ENCODE measurements around the gene TYSND1.
A peak's percentile ranks its signal among the peaks of the same experiment; 100 is the strongest.
"Not testable (repeated sequence)": the region's sequence is repeated elsewhere in the genome, so short reads cannot be mapped to it uniquely, and the experiment has no call there.

TYSND1 gene, protein sequence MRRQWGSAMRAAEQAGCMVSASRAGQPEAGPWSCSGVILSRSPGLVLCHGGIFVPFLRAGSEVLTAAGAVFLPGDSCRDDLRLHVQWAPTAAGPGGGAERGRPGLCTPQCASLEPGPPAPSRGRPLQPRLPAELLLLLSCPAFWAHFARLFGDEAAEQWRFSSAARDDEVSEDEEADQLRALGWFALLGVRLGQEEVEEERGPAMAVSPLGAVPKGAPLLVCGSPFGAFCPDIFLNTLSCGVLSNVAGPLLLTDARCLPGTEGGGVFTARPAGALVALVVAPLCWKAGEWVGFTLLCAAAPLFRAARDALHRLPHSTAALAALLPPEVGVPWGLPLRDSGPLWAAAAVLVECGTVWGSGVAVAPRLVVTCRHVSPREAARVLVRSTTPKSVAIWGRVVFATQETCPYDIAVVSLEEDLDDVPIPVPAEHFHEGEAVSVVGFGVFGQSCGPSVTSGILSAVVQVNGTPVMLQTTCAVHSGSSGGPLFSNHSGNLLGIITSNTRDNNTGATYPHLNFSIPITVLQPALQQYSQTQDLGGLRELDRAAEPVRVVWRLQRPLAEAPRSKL

DNA sequence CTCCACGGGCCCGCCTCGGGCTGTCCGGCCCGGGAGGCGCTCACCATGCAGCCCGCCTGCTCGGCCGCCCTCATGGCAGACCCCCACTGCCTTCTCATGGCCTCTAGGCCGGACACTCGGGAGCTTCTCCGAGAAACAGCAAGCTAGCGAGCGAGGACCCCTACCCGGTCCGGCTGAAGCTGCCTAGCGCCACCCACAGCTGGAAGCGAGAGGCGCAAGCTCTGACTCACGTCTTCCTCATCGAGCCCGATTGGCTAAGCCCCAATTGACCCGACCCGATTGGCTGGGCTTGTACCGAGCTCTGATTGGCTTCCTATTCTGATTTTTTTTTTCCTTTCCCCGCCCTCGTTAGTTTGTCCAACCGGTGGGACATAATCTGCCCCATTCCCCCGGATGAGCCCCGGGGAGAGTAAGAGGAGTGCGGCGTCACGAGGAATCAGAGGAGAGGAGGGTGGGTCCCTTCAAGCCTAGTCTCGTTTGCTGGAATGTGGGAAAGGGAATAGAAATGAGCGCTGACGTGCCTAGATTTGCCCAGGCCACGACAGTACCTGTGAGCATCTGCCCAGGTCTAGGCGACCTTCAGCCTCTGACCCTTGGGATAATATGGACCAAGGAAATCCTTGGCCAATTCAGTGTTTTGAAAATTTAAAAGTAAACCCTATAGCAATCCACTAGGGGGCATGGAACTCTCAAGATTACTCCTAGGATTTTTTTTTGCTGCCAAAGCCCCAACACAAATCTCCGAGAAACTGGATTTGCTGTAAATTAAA lies at the start of gene TYSND1:
Gene TYSND1, minus strand, starts transcription at position 212 of the 770 bp plus-strand sequence. Its CDS starts 114 bp downstream, at position 98.
- peak; percentile 90 to 92 for DNase-seq (ENCODE audit: low read depth in 2 of 2)

DNA sequence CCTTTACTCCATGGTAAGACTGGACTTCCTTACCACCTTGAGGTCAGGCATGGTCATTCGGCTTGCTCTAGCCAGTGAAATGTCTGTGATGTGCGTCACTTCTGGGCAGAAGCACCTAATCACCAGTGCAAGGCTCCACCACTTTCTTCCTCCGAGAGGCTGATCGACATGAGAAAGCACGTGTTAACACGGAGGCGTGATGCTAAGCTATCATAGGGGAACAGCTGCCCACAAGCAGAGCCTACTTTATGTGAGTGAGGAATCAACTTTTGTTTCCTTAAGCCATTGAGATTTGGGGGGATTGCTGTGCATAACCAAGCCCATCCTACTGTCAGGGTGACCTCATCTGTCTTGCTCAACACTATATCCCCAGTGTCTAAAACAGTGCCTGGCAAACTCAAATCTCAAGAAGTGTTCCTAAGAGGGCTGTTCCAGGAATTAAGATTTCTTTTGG lies 46.9 kb upstream of the TYSND1 start:
- DNase-seq (ENCODE audit: low read depth in 2 of 2), result no peak

DNA sequence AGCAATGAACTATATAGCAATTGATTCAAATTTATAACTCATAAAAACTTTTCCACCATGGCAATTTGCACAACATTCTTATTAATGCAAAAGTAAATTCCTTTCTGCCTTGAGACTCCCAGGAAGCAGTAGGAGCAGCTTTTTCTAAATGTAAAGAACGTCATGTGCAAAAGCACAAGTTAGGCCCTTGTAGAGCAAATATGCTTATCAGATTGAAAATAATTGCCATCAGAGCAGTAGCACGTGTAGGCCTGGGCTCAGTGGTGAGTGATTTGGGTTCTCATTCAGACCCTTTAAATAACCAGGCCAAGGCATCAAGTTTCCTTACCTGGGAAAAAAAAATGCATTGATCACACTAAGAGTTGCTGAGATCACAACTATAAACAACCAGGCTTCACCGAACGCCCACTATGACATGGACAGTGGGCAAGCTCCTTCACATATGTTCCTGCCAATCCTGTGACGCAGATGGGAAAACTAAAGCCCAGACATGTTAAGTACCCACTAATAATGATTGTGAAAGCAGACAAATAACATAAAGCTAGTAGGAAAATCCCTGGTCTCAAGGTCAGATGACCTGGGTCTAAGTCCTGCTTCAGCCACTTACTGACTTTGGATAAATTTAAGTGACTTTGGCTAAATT lies 45.9 kb upstream of the TYSND1 start:
- no peak for DNase-seq (ENCODE audit: low read depth in 2 of 2)

DNA sequence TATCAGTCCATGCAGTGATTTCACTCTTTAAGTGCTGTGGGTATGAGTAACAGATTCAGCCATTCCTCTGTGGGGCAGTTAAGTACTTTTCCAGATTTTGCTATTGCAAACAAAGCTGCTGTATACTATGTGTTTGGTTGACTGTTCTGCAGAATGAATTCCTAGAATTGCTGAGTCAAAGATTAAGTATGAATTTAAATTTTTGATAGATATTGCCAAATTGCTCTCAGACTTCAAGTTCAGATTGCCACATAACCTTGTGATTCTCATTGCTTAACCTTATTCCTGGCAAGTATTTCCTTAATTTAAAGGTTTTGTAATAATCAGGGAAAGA lies 45.4 kb upstream of the TYSND1 start:
- DNase-seq (ENCODE audit: low read depth in 2 of 2), result no peak

DNA sequence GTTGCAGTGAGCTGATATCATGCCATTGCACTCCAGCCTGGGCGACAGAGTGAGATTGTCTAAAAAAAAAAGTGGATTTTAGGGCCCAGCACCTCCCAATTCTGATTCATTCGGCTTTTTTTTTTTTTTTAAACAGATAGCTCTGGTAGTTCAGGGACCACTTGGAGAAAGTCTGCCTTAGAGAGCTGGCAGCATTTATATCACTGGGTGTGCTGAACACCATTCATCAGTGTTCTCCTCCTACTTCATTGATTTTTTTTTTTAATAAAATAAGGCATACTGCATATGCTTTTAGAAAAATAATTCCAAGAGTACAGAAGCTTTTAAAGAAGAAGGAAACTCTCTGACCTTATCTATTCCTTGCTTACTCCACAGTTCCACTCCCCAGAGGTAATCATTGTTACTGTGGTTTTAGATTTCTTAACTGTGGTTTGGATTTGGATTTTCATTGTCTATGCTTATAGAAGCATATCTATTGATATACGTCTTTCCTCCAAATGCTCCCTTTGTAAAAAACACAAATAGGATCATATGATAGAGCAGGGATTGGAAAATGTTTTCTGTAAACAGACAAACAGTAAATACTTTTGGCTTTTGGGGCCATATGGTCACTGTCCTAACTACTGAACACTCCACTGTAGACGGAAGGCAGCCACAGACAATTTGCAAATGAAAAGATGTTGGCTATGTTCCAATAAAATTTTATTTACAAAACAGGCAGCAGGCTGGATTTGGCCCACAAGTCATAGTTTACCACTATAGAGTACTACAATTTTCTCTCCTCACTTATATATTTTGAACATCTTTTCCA lies 44.9 kb upstream of the TYSND1 start:
- DNase-seq (ENCODE audit: low read depth in 2 of 2), result no peak

DNA sequence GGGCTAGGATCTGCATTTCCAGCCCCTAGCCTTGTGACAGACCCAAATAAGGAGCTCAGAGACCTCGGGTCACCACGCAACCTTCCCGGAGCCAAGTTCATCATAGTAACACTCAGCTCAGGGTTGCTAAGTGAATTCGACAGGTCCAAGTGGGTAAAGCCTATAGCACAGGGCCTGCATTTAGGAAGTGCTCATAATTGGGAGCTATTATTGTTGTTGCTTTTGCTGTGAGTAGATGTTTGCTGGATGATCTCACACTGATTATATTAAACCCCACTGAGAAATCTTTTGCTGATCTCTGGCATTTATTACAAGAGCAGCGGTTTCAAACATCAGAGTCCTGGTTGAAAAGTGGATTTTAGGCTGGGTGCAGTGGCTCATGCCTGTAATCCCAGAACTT lies 44.1 kb upstream of the TYSND1 start:
- DNase-seq (ENCODE audit: low read depth in 2 of 2), result no peak

DNA sequence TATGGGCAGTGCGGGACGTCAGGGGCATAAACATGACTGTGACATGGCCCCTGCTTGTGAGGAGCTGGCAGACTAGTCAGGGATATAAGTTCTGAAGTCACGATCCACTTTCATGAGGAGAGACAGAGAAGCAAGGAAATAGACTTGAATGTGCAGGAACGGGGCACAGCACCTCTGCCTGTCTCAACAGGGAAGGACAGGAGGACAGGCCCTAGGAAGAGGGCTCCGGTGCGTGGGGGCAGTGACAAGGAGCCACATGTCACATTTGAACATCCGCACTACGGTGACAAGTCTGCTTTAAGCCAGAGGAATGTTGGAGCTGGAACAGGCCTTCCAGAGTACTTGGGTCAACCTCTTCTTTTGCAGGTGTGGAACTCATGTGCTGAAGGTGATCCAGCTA lies 43.6 kb upstream of the TYSND1 start:
- DNase-seq (ENCODE audit: low read depth in 2 of 2), result no peak

DNA sequence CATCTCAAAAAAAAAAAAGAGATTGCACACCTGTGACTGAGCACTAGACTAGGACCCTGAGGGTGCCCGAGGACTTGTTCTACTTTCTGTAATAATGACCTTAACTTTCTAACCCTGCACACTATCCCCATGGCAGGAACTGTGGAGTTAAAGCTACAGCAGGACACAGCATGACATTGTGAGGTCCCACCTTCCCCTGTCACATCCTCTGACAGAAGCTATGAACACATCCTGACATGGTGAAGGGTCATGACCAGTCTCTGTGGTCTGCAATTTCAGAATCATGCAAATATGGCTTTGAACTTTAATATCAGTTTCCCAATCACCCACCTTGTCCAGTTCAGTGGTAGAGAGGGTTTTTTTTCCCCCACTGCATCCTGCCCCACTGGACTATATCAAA lies 42.3 kb upstream of the TYSND1 start:
- DNase-seq (ENCODE audit: low read depth in 2 of 2), result no peak

DNA sequence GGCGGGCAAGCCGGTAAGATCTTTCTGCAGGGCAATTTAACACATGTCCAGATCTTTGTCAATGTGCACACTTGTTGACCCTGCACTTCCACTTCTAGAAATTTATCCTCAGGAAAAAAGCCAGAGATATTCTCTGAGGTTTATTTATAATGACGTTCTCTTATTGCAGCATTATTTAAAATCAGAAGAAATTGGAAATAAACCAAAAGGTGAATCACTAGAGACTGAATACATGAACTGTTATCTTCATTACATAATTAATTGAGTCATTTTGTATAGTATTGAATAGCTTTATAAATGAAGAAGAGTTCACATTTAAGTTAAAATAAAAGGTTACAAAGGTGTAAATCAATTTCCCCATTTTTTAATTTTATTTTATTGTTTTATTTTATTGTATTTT lies 40.1 kb upstream of the TYSND1 start:
- DNase-seq (ENCODE audit: low read depth in 2 of 2), result no peak

DNA sequence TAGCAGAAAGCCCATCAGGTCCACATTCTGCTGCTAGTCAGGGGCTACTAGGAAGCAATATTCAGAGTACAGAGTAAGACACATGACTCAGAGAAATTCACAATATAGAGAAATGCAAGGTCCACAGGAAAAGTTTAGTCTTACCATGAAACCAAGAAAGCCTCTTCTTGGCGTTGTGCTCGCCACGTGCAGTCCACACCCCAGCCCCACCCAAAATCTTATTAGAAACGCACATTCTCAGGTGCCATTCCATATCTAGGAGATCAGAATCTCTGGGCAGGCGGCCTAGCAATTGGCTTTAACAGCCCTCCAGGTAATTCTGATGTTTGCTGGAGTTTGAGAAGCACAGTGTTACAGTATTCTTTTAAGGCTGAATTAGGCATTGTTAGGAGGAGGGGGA lies 39.6 kb upstream of the TYSND1 start:
- DNase-seq (ENCODE audit: low read depth in 2 of 2), result no peak

DNA sequence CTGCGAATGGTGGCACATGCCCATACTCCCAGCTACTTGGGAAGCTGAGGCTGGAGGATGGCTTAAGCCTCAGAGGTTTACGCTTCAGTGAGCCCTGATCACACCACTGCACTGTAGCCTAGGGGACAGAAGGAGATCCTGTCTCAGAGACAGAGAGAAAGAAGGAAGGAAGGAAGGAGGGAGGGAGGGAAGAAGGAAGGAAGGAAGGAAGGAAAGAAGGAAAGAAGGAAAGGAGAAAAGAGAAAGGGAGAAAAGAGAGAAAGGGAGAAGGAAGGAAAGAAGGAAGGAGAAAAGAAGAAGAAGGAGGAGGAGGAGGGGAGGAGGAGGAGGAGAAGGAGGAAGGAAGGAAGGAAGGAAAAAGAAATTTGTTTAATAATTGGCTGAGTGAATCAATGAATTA lies 36.8 kb upstream of the TYSND1 start:
- DNase-seq (ENCODE audit: low read depth in 2 of 2), result no peak

DNA sequence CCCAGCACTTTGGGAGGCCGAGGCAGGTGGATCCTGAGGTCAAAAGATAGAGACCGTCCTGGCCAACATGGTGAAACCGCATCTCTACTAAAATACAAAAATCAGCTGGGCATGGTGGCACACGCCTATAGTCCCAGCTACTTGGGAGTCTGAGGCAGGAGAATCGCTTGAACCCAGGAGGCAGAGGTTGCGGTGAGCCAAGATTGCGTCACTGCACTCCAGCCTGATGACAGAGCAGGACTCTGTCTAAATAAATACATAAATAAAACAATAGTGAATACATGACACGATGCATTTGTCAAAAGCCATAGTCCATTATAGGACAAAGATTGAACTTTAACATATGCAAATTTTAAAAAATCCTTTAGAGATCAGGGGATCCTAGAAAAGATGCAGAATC lies 32.7 kb upstream of the TYSND1 start:
- DNase-seq (ENCODE audit: low read depth in 2 of 2), result not testable (repeated sequence)

DNA sequence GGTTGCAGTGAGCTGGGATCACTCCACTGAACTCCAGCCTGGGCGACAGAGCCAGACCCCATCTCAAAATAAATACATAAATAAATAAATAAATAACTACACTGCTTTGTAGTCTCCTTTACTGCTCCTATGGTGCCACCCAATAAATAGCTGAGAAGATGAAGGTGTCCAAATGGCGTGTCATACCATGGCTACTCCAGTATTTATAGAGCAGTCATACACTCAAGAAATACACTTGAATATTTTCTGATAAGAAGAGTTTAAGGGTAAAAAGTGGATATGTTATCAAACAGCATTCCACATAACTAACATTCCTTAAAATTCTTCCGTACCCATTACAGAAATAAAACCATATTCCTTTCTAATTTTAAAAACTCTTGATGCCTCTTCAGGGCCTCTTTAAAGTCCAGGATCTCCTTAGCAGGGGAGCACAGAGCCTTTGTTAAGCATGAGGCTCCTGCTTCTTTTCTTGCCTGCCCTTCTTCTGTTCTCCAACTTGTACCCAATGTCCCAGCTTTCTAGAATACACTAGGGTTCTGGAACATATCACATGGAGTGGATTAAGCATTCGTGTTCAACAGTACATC lies 31.7 kb upstream of the TYSND1 start:
- DNase-seq (ENCODE audit: low read depth in 2 of 2), result no peak

DNA sequence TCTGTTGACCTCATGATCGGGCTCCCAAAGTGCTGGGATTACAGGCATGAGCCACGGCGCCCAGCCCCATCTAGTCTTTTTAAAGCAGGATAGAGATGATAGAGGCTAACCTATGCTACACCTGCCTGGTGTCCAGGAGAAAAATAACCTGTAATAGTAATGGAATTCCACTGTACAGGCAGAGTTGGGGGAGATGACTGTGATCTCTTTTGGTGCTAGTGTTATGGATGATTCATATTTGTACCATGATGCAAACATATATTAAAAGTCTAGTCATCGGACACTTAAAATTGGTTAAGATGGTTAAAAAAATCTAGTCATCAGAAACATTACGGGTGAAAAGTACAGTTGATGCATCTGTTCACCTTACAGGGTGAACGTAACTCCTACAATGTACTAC lies 29.9 kb upstream of the TYSND1 start:
- no peak for DNase-seq (ENCODE audit: low read depth in 2 of 2)

DNA sequence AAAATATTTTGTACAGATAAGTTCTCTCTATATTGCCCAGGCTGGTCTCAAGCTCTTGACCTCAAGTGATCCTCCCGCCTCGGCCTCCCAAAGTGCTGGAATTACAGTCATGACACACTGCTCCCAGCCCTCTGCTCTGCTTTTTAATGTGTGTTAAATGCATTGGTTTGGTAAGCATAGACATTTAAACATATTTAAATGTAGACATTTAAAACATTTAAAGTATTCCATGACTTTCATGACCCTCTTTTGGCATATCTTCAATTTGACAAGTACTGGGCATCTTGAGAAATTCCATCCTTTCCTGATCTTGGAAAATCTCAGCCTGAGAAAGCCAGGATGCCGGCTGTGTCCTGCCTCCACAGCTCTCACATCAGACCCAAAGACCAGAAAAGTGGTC lies 29.0 kb upstream of the TYSND1 start:
- DNase-seq (ENCODE audit: low read depth in 2 of 2), result no peak

DNA sequence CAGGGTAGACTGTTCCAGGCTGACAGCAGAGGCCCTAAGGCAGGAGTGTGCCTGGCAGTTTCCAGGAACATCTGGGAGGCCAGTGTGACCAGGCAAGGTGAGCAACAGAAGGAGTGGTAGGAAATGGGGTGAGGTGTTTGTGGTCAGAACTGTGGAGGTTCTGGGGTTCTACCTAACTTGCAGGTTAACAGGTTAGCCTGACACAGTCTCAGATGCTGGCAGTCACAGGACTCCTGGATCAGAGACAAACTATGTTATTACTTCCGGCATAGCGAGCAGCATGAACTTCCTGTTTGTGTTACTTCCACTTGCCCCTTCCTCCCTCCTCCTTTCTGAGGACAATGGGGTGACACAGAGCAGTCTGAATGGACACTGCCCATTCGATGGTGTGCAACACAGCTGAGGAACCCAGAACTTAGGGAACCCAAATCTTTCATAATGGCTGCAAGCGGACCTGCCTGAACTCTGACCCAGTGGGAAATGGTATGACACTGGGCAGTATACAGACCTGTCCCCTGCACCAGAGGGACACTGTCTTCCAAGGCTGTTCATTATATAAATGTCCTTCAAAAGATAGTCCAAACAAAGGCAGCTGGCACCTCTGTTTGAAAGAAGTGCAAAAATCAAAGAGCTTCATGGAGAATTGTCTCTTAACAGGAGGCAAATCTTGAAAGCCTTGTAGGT lies 27.7 kb upstream of the TYSND1 start:
- DNase-seq (ENCODE audit: low read depth in 2 of 2), result no peak

DNA sequence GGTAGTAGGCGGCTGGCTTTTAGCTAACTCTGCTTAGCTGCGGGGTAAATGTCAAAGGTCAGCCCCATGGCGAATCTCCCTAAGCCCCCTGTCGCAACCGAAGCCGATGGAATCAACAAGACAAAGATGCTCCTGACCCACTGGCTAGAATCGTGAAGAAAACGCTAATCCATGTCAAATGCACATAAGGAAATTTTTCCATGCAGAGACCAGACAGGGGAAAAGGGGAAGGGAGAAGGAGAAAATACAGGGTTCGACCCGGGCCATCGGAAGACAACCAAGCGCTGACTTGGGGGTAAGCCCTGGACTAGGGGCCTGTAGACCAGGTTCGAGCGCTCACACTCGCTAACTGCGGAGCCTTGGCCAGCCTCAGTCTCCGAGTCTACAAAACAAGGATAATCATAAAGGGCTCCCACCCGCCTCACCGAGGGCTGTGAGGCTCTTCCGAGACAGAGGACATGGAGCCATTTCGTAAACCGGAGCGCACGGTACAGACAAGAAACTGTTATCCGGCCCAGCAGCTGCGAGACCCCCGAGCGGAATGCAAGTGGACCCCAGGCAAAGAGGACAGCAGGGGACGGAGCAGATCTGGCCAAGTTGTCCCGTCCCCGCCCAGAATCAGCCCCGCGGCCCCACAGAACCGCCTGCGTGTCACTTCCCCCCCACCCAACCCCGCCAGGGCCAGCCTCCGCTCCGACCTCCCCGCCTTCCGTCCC lies 23.3 kb upstream of the TYSND1 start:
- no peak for DNase-seq (ENCODE audit: low read depth in 2 of 2)

DNA sequence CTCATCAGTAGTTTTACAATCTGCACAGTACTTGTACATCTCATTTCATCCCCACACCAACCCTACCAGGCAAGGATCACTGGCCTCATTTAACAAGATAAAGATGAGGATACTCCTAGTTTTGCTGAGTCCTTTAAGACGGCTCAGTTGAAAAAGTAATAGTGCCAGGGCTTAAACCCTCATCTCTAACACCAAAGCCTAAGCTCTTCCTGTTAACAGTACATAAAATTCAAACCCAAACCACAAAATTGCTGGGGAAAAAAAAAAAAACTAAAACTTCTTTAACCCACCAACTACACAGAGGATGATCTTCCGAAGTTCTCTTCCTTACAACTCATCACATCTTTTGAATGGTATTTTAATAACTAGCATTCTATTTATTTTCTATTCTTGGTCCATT lies 22.5 kb upstream of the TYSND1 start:
- DNase-seq (ENCODE audit: low read depth in 2 of 2), result no peak

DNA sequence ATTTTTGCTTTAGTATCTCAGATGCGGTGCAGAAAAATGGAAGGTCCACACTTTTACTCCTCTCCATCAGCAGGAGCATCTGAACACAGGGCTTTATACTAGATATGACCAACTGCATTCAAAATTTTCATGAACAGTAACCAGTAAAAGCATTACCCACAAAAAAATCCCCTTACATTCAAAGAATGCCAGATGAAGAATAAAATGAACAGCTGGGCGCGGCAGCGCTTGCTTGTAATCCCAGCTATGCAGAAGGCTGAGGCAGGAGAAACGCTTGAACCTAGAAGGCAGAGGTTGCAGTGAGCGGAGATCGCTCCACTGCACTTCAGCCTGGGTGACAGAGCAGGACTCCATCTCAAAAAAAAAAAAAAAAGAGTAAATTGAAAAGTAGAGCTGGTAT lies 20.7 kb upstream of the TYSND1 start:
- no peak for DNase-seq (ENCODE audit: low read depth in 2 of 2)

DNA sequence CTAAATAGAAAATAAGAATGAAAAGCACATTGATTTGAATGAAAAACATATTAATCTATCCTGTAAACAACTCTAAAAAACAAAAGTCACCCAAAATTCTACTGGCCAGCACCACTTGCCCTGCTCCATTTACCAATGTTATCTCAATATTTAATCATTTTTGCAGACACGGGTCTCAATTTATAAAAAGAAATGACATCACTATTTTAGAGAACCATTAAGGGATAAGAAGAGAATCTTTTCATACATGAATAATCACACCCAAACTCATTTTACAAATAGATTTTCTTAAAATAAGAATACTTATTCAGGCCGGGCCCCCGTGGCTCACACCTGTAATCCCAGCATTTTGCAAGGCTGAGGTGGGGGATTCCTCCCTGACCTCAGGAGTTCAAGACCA lies 19.9 kb upstream of the TYSND1 start:
- DNase-seq (ENCODE audit: low read depth in 2 of 2), result no peak
